CD4-positive, alpha-beta T cell treated with Interleukin-10 for 1 hour (primary cell): ENCODE results near the gene THOC7.
A peak's percentile ranks its signal among the peaks of the same experiment; 100 is the strongest.

Experiments used
- DNase-seq: peaks from one replicate; pipeline ENCODE4 v3.0.0-alpha.2; 2020

THOC7 gene

DNA sequence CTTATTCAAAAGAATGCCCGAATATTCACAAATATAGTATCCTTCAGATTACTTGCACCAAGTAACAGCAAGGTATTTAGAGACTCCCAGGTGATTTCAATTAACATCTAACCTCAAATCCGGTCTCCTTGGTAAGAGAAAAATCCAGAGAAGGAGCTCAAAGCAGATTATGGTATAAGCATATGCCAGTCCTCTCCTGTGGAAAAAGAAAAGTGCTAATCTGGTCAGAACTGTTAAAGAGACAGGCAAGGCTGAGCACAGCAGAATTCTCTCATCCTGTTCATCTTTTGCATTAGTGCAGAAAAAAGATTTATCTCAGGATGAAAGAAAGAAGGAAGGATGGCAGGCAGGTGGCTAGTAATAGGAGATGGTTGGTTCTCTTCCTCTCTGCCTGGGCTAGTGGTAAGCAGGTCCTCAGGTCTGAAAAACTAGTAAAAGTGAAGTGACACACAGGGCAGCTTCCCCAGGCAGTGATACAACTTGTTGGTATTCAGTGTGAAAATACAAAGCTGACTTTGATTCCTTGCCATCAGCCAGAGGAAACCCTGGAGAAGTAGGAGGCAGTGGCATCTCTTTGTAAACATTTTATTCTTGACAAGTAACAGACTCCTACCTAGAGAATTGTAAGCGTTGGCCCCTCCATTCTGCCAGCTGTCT, 14.3 kb upstream of the THOC7 start:
- no peak for DNase-seq

- no peak for DNase-seq
Measured at GRCh38 chr3:63876260-63876659, 12.7 kb upstream of the THOC7 start.

DNA sequence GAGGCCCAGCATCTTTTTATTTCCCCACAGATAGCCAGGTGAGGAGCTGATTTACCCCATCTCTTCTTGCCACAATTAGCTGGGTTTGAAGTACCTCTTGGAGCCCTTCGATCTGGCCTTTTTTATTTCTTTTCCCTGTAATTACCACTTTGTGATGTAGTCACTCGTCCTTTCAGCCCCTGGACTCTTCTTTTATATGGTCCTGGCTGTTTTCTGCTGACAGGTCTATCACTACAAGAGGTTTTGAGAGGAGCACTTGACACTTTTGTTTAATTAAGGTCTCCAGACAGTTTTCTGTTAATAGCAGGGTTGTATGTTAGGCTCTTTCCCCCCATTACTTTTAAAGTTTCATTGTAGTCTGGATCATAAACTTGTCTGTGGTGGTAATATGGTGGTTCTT, 11.9 kb upstream of the THOC7 start:
- DNase-seq = no peak

DNA sequence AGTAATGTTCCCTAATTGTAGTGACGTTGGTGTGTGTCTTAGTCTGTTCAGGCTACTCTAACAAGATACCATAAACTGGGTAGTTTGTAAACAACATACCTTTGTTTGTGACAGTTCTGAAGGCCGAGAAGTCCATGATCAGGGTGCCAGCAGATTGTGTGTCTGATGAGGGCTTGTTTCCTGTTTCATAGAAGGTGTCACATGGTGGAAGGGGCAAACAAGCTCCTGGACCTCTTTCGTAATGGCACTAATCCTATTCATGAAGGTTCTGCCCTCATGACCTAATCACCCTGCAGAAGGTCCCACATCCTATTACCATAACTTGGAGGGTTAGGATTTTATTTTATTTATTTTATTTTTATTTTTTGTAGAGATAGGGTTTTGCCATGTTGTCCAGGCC, 11.2 kb upstream of the THOC7 start:
- DNase-seq = no peak

DNA sequence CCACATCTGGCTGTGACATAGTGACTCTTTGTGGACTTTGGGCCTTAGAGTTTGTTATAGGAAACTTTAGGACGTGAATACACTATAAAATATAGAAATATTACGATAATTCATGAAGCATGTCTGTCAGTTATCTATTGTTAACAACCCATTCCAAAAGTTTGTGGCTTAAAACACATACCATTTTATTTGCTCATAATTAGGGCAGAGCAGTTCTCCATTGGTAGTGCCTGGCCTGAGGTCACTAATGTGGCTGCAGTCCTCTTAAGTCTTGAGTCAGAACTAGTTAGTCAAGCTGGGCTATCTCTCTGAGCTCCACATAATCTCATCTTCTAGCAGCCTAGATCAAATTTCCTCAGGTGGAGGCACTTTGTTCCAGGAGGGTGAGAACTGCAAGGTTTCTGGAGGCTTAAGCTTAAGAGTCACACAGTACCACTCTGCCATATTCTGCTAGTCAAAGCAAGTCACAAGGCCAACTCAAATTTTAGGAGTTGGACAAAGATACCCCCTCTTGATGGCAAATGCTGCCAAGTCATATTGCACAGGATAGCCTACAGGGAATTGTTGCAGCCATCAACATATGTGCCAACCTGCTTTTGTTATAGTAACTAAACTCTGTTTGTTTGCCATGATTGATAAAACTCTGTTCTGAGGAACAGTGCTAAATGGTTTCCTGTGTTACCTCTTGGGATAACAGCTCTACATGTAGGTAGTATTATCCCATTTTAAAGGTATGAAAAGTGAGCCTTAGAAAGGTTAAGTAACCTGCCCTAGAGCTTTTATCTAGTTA, 8.7 kb upstream of the THOC7 start:
- no peak for DNase-seq

- no peak for DNase-seq
Measured at GRCh38 chr3:63870615-63871005, 7.0 kb upstream of the THOC7 start.

- DNase-seq = no peak
Measured at GRCh38 chr3:63869940-63870614, 6.5 kb upstream of the THOC7 start.

DNA sequence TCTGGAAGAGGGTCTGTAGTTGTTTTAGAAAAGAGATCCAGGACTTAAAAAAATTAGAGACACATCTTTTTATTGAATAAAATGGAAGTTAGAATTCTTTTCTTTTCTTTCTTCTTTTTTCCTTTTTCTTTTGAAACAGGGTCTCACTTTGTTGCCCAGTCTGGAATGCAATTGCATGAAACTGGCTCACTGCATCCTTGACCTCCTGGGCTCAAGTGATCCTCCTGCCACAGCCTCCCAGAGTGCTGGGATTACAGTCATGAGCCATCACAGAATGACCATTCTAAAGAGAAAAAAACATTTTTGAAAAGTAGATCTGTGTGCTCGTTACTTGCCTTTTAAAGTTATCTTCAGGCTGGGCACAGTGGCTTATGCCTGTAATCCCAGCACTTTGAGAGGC, 3.6 kb upstream of the THOC7 start:
- DNase-seq = no peak

GRCh38 chr3:63864965-63865327, 1.3 kb upstream of the THOC7 start:
- no peak for DNase-seq

DNA sequence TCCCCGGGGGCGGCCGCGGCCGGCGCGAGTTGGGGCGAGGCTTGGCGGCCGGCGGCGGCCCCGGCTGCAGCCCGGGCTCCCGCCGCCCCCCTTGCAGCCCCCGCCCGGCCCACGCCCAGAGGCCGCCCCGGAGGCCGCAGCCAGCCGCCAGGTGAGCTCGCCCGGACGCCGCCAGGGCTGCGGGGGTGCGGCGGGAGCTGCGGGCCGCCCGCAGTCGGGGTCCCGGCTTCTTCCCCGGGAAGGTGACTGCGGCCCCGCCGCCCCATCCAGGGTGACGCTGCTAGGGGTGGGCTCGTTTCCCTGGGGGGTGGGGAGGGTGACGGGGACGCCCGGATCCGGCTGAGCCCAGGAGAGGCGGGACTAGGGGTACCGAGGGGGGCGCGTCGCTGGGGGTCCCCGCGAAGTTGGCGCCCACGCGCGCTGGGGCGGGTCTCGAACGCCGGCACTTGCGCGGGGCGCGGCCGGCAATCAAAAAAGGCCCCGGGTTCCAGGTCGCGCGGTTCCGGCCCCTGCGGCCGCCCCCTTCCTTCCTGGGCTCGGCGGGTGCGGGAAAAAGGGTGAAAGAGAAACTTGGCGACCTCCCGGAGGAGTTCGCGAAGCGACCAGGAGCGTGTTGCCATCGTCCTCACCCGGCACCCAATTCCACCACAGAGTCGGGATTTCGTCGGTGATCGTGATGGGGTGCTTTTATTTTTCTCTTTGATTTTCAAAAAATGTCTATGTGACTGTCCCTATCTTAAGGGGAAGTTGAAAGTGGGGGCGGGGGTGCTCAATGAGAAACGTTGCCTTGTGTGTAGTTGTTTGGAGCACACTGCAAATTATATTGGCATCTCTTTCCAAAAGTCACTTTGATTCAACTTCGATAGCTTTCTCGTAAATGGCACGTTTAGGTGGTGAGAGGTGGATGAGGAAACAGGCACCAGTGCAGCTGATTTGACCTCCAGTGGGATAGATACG, 681 bp upstream of the THOC7 start:
- DNase-seq = peak; percentile 54

DNA sequence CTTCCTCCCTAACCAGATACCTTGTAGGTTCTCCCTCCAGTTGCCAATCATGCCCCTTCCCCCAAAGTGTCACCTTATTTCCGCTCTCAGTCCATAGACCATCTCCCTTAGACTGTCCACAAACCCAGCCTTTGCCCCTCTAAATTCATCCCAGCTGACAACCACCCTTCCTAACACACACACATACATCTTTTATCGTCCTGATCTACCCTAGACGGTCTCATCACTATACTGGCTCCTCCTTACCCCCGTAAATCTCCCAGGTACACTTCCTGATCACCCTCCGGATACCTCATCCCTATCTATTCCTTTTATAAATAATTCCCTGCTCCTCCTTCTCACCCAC, 828 bp downstream of the THOC7 start:
- DNase-seq = no peak

DNA sequence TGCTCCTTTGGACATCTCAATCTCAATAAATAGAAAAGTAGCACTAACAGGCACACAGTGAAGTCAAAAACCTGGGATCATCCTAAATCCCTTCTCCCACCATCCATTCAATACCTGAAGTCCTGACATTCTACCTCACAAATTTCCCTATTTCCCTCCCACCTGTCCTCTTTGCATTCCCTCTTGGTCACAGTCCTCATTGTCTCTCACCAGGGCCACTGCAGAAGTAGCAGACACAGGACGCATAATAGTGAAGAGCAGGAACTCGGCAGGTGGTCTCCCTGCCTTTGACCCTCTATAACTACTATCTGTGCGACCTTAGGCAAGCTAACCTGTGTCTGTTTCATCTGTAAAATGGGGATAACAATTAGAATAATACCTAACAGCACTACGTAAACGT, 2.3 kb downstream of the THOC7 start:
- DNase-seq = no peak

DNA sequence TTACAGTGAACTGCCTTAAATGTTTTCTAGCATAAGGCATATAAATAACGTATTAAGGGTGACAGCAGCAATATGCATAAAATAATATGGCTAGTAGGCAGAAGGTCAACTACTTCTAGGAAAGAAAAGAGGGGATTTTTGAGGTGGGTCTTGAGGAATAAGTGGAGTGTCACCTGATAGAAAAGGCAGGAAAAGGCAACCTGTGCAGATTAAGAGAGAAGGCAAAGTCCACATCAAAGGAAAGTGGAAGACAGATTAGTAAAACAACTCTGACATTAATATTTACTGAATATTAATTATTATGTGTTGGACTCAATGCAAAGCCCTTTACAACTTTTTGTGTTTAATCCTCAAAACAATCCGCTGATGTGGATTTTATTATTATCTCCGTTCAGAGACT, 2.8 kb downstream of the THOC7 start:
- DNase-seq = no peak

DNA sequence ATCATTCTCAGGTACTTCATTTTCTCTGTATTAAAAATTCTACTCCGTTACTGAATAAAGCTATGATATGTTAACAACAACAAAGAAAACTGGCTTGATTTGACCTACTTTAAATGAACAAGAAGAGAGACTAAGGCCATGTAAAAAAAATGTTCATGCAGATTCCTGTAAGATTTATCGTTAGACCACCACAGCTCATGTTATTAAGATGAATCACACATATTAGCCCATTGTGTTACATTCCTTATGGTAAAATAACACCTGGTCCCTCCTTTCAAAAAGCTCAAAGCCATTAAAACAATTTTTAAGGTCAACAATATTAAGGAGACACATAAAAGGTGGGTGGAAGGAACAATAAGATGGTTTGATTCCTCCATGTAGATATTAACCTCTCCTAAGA, 6.3 kb downstream of the THOC7 start:
- no peak for DNase-seq

DNA sequence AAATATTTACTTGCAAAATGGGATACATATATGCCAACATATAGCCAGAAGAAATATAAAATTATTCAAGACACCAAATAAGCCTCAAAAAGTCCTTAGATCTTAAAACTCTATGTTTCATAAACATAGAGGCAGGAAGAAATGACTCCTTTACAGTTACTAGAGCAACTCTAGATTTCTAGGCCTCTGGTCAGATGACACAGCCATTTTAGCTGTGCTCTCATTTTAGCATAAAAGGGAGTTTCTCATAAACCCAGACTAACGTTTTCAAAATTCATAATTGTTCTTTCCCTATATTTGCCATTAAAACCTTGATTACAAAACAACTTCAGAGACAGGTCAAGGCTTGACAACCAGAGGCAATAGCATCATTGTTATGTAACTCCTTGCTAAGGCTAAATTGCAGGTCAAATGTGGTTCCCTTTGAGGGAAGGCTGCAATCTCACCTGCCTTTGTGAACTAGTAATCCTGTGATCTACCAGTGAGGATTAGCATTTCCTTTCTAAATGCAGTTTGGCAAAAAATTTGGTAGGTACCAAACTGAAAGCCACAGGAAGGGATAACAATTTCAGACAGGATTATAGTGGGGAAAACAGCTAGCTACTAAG, 8.2 kb downstream of the THOC7 start:
- no peak for DNase-seq

DNA sequence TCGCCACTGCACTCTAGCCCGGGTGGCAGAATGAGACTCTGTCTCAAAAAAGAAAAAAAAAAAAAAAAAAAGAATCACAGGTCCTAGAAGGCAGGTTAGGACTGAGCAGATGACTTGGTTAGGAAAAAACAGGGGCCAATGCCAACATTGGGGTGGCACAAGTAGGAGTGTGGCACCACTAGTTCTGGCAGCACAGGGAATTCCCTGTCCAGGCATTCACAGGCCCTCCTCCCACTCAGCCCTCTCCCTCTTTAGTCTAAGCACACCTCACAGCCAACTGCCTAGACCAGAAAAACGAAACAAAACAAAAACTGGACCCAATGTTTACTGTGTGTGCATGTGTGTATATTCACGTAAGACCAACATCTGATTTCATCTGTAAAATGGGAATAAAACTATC, 10.5 kb downstream of the THOC7 start:
- no peak for DNase-seq

GRCh38 chr3:63851287-63851686, 12.3 kb downstream of the THOC7 start:
- no peak for DNase-seq

GRCh38 chr3:63849175-63849574, 14.4 kb downstream of the THOC7 start:
- no peak for DNase-seq

GRCh38 chr3:63847718-63848450, 15.7 kb downstream of the THOC7 start:
- no peak for DNase-seq

GRCh38 chr3:63845215-63845614, 18.4 kb downstream of the THOC7 start:
- DNase-seq = no peak

- no peak for DNase-seq
Measured at GRCh38 chr3:63842127-63842526, 21.5 kb downstream of the THOC7 start.

- DNase-seq = no peak
Measured at GRCh38 chr3:63841704-63842103, 21.9 kb downstream of the THOC7 start.
